Activated CD8-positive, alpha-beta memory T cell treated with anti-CD3 and anti-CD28 coated beads, Interleukin-2, amount 50 U/mL, for 24 hours (primary cell): ENCODE measurements around the gene CNTN4.
"Not testable (repeated sequence)": the region's sequence is repeated elsewhere in the genome, so short reads cannot be mapped to it uniquely, and the experiment has no call there.

ENCODE experiments used
- DNase-seq: peaks from one replicate; pipeline ENCODE4 v3.0.0-alpha.2; 2020; ENCODE audit errors: extremely low read depth

CNTN4 gene

DNA sequence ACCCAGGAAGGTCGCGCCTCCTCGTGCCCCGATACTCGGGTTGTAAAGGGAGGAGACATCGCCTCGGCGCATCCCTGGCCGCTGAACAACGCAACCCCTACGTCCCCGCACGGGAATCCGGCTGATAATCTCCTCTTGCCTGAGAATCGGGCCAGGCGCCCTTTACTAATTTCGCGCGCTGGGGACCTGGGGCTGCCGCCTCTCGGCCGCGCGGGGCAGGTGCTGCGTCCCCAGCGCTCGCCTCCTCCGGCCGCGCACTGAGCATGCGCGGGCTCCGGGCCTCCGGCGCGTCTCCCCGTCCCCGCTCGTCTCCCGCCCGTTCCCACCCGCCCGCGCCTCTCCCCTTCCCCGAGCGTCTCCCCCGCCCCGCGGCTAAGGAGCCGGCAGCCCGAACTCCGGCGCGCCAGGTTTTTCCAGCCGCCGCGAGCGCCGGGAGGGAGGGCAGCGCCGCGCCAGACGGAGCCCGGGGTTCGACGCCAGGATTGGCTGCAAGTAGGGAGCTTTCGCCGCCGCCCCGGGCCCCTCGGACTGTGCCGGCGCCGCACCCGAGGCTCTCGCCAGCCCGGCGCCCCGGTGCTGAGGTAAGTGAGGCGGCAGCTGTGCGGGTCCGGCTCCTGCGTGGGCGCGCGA, at the start of gene CNTN4:
CNTN4 (plus strand) TSS at position 469 of the 630 bp plus-strand sequence.
- no peak for DNase-seq

GRCh38 chr3:2061360-2061759, 37.3 kb upstream of the CNTN4 start:
- DNase-seq: no peak

DNA sequence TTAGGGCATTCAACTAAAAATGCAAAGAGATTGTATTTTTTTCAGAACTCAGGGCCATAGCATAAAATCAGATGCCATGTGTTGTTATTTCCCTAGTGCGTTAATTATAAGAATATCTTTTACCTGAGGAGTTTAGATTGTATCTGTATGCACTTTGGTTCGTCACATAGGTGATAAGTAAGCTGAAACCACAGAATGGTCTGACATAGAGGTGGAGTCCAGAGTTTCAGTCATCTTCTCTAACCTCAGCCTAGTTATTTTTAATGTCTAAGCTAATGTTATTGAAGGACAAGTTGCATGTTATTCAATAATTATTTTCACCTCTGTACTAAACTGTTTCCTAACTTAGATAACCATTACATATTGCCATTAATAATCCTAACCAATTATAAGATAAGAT, 27.1 kb upstream of the CNTN4 start:
- no peak for DNase-seq

- no peak for DNase-seq
Measured at GRCh38 chr3:2078821-2079220, 19.8 kb upstream of the CNTN4 start.

- no peak for DNase-seq
Measured at GRCh38 chr3:2082871-2083480, 15.7 kb upstream of the CNTN4 start.

GRCh38 chr3:2083558-2083957, 15.1 kb upstream of the CNTN4 start:
- DNase-seq: not testable (repeated sequence)

- DNase-seq: no peak
Measured at GRCh38 chr3:2090095-2090911, 8.4 kb upstream of the CNTN4 start.

GRCh38 chr3:2092758-2093157, 5.9 kb upstream of the CNTN4 start:
- no peak for DNase-seq

DNA sequence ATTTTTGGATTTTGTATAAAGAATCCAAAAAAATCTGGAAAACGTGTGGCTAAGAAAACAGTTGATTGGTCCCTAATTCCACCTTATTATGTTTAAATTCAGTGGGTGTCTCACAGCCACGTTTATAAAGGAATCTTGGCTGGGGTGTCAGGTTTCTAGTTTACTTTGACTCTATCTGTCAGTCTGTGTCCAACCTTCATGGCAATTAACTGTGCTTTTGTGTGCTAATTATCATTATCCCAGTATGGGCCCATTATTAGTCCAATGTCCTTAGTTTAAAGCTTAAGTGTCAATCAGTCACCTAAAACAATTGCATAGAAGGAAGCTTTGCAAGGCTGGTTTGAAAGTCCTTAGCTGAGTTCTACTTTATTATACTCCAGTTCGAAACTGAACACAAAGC, 3.7 kb upstream of the CNTN4 start:
- no peak for DNase-seq

GRCh38 chr3:2096216-2096615, 2.5 kb upstream of the CNTN4 start:
- no peak for DNase-seq

DNA sequence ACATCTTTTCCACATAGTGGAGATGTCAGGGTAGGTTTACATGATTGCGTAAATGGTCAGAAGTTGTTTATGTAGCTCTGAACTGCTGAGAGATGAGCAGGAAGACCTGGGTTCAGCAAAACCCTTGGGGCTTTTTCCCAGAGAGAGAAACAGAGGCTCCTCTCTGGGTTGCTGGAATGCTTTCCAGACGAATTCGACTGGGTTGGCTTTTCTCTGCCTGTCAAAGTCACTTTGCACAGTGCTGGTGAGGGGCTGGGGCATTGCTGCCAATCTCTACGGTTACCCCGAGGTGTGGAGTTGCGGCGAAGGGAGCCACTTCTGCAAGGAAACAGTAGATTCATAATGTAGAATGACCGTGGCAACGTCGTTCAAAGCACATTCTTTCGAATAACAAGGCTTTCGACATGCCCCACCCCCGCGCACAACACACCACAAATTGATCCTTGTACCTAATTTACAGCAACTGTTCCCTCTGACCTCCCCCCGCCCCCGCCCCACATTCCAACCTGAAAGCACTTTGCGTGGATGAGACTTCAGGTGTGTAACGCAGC, 950 bp upstream of the CNTN4 start:
- no peak for DNase-seq

DNA sequence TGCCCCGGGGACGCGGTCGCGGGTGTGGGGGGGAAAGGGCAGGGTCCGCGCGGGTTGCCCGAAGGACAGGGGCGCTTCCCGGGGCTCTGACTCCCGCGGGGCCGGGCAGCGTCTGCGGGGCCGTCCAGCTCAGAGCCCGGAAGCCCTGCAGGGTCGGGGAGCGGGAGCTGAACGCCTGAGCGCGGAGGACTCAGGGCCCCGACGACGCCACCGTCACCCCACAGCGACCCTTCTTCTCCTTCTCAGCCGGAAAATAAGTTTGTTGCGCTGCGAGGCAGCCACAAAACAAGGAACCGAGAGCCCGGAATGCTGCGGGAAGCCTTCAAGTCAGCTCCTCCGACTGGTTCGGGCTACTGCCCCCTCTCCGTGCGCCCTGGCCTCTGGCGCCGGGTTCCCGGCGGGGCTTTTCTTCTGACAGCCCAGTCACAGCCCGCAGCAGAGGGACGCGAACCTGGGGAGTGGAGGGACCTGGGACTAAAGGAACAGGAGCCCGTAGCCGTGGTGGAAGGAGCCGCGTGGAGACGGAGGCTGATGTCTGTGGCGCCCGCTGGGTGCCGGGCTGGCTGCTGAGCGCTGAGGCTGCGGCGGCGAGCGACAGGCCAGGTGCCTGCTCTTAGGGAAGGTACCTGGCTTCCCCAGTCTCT, 484 bp downstream of the CNTN4 start:
- no peak for DNase-seq

DNA sequence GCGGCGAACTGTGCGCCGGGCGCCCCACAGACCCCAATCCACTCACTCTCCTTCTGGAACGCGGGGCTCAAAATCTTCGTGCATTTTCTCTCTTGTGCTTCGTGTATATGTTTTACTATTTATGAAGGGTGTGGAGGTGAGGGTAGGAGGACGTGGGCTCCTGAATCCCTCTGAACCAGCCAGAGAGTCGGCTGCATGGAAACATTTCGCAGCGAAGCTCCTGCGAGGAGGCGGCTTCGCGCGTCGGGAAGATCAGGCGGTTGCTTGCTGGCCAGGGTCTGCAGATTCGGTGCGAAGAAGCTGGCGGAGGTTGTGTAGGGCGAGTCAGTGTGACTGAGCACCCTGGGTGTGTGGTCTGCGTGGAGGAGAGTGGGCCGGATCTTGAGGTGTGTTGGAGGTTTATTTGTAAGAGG, 1.1 kb downstream of the CNTN4 start:
- DNase-seq: no peak

DNA sequence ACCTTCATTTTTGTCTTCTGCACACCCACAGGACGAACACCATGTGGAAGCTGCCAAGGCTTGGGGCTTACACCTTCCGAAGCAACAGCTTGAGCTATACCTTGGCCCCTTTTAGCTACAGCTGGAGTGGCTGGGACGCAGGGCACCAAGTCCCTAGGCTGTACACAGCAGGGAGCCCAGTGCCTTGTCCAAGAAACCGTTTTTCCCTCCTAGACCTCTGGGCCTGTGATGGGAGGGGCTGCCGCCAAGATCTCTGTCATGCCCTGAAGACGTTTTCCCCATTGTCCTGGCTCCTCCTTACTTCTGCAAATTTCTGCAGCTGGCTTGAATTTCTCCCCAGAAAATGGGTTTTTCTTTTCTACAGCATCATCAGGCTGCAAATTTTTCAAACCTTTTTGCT, 7.8 kb downstream of the CNTN4 start:
- DNase-seq: no peak

- DNase-seq: no peak
Measured at GRCh38 chr3:2110597-2111117, 12.0 kb downstream of the CNTN4 start.

DNA sequence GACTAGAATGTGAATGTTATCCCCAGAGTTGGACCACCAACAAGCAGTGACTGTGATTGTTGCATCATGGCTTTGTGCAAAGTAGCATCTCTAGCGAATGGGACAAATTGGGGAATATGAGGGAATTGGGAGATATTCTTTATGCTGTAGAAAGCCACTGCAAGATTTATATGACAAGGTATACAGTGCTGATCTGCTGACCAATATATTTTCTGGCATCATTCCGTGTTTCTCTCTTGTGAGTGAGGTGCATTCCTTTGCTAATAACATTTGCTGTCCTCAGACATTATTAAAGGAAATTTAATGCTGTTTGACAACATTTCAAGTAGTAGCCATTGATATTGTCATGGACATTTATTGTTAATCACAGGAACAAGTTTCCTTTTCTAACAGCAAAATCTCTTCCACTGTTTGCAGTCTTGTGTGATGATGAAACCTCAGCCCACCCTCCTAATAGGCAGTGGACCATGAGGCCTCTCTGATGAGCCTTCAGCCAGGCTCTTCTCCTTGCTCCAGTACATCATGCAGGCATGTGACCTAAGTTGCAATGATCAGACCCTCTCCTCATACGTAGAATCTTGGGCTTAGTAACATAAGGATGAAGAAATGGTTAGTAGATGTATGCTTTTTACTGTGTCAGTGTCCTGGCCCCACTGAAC, 16.1 kb downstream of the CNTN4 start:
- no peak for DNase-seq

DNA sequence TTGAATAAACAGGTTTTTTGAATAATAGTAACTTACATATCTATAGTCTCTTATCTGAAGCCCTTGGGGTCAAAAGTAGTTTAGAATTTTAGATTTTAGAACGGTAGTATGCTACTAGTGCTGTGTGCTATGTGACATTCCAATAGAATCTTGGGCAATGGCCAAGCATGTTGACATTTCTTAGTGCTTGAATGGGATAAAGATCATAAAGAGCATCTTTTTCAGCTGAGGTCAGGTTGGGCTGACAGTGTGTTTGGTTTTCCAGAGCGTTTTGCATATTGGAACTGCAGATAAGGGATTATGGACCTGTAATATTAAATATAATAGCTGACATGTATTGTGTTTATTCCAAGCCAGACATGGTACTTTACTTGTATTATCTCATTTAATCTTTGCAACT, 32.1 kb downstream of the CNTN4 start:
- DNase-seq: no peak

- no peak for DNase-seq
Measured at GRCh38 chr3:2133146-2133545, 34.5 kb downstream of the CNTN4 start.

DNA sequence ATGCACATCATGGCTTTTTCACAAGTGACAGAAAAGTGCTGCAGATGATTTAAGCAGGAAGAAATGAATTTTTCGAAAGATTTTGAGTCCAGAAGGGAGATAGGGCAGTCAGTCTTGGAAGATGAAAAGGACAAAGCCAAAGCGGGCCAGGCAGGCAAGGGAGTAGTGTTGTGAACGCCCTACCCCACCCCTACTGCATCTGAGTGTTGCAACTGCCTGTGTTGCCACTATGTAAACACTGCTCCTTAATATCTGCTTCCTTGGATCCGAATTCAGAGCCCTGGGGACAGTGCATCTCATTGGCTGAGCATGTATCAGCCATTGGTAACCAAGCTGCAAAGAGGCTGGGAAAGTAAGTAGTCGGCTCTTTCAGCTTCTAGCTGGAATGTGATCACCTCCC, 39.0 kb downstream of the CNTN4 start:
- DNase-seq: no peak

DNA sequence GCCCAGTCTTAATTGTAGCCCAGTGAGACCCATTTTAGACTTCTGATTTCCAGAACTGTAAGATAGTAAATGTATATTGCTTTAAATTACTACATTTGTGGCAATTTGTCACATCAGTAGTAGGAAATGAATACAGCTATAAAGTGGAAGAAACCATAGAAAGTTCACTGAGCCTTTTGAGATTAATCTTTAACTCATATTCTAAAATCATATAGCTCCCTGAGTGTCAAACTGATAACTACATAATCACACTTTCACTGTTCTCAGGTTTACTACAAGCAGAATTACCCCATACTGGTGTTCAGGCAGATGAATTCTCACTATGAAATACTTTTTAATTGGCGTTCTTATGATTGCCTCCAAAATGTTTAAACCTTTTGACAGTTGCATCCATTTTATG, 42.8 kb downstream of the CNTN4 start:
- DNase-seq: no peak

GRCh38 chr3:2148561-2149340, 50.1 kb downstream of the CNTN4 start:
- DNase-seq: no peak
